ENCODE data around the gene E2F7. TPM values are rescaled to one million over a fixed set of nuclear protein-coding genes. Genes with fewer than 3 reads are reported as not detected.

E2F7 gene
- total RNA-seq, 2 experiments from 2014 or later: 7.2 to 7.9 TPM

DNA sequence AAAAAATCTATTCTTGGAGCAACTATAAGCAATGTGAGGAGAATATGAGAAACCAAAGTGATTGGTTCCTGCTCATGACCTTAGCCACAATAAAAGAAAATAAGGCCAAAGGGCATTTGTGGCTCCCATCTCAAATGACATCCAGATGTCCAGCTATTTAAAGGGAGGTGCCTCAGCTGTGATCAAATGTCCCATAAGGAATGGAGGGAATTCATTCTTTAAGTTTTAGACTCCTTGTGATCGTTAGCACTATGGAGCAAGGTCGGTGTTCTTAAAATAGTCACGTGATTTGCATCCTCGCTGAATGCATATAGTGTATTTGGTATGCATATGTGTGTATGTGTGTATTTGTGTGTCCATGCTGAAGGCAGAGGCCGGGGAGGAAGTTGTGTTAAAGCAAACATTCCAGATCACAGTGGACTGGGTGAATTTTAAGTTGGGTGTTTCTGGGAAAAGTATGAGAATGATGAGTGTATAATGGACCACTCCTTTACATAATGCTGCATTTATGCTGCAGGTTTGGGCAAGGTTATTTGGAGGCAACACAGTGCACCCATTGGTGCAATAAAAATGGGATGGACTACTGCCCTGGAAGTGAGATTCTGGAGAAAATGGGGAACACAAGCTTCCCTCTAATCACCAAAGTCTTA lies 5.6 kb upstream of the E2F7 start:
- POLR2A ChIA-PET: no interaction called here

GRCh38 chr12:77070382-77070781 lies 5.0 kb upstream of the E2F7 start:
- ChIA-PET CTCF (no interaction called here), POLR2A (no interaction called here)

More for the DNA sequence above, 5.6 kb upstream of the E2F7 start:
- CTCF ChIA-PET: interaction anchor here (0.6 kb wide), 1 partner anchor 10 kb away, joined by 5 read pairs; no protein-coding TSS in a partner anchor

DNA sequence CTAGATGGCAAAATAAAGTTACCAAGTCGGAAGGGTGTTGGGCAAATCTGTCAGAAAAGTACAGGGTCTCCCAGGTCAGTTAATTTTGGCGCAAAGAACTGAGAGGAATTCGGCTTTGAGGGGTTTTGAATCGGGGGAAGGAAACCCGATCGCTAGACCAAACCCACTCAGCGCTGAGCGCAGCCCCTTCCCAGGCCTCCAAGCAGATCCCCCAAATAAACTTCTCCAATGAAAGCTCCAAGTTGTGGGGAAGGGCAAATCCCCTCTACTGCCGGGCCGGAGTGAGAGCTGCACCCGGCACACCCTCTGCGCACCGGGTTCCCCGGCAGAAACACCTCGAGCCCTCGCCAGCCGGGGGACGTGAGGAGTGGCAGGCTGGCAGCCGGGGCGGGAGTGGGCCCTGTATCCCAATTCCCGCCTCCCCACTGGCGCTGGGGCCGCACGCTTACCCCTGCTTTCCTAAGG lies 441 bp downstream of the E2F7 start:
- CTCF ChIA-PET: no interaction called here
- POLR2A ChIA-PET: no interaction called here

DNA sequence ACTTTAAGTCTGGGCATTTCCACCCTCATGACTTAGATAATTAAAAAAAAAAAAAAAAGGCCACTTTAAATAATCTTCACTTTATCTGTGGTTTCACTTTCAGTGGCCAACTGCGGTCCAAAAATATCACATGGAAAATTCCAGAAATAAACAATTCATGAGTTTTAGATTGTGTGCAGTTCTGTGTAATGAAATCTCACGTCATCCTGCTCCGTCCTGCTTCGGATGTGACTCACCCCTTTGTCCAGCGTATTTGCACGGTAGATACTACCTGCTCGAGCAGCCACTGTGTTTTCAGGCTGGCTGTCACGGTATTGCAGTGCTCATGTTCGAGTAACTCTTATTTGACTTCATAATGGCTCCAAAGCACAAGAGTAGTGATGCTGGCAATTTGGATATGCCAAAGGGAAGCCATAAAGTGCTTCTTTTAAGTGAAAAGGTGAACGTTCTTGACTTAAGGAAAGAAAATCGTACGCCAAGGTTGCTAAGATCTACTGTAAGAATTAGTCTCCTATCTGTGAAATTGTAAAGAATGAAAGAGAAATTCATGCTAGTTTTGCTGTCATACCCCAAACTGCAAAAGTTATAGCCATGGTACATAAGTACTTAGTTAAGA lies 2.4 kb downstream of the E2F7 start:
- ChIA-PET CTCF (no interaction called here), POLR2A (no interaction called here)

GRCh38 chr12:77062396-77062795 lies 3.0 kb downstream of the E2F7 start:
- POLR2A ChIA-PET: no interaction called here
- CTCF ChIA-PET: no interaction called here

DNA sequence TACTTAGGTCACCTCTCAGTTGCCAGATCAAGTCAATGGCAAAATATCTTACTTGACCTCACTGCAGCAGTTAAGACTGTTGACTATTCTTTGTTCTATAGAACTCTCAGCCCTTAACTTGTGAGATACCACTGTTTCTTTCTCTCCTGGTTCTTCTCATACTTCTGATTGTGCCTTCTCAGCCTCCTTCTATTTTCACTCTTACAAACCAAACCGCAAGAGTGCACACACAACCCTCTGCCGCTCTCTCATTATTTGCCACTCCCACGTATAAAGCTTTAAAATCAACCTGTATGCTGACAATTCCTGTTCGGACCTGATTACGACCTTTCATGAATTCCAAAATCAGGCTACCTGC lies 4.5 kb downstream of the E2F7 start:
- POLR2A ChIA-PET: no interaction called here
- CTCF ChIA-PET: no interaction called here

GRCh38 chr12:77060136-77060882 lies 5.1 kb downstream of the E2F7 start:
- POLR2A ChIA-PET: no interaction called here
- CTCF ChIA-PET: no interaction called here

- ChIA-PET POLR2A (no interaction called here), CTCF (no interaction called here)
Observed at GRCh38 chr12:77058740-77059139, 6.6 kb downstream of the E2F7 start.

- ChIA-PET CTCF (no interaction called here), POLR2A (no interaction called here)
Observed at GRCh38 chr12:77054851-77055250, 10.5 kb downstream of the E2F7 start.

- CTCF ChIA-PET: no interaction called here
- POLR2A ChIA-PET: no interaction called here
Observed at GRCh38 chr12:77053259-77053658, 12.1 kb downstream of the E2F7 start.

DNA sequence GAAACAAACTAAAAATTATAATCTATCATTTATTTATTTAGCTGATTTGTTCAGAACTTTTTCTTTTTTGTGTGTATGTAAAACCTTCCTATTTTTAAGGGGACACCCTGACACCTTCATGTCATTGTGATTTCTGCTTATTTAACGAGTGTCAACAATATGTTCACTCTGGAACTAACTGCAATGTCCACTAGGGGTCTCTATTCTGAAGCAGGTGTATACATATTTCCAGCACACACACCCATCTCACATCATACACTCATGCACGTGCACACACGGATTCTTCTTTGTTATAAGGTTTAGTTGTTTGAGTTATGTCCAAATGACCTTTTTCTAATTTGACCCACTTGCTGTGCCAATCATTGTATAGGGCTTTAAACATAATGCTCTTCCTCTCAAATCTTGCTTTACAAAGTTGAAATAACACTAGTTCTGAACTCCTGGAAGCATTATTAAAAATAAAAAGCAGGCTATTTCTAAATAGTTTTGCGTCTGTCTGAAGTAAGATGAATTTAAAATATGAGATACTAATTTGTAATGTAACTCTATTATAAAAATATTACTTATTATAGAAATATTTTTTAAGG lies 15.5 kb downstream of the E2F7 start:
- CTCF ChIA-PET: interaction anchor here (1.1 kb wide), 1 partner anchor 527 kb away, joined by 3 read pairs; no protein-coding TSS in a partner anchor
- POLR2A ChIA-PET: no interaction called here

DNA sequence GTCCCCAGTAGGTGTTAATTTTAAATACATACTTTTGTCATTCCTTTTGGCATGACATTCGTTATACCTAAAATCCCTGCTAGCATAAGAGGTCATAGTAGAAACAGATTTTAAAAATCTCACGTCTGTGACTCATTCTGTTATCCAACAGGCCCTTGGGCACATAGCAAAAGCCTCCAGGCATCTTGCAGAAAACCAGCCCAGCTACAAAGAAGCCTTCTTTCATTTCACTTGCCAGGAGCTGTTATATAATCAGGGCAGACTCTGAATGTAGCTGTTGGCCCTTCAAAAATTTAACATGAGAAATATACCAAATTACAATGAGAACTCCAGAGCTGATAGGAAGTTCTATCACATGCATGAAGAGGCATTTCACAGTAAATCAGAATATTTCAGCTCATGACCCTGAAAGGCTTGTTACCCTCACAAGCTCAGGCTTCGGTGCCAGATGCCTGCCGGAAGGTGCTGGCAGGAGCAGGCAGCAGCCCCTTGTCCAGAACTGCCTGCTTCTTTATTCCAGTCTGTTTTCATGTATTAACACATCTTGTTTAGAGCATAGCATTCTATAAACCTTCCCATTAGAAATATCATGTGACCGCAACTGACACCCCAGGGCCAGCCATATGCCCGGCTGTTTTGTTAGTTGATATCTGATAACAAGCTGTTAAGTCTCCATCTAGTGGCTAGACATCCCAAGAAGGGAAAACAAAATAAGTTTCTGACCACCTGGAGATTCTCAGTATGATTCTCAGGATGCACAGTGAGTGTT lies 17.8 kb downstream of the E2F7 start:
- ChIA-PET POLR2A (no interaction called here), CTCF (no interaction called here)

DNA sequence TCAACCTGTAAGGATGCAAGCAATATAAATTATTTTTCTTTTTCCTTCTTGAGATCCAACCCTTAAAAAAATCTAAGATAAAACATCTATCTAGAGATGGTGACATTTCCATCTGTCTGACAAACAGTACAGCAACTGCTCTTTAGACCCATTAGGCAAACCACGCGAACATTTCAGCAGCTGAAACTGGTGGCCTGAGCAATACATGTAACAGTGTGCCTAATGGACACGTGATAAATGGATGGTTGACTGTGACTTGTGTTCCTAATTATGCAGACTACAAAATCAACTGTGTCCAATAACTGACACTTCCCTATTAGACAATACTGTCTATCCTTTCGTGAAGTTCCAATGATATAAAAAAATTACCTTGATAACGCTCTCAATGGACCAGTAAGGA lies 18.9 kb downstream of the E2F7 start:
- POLR2A ChIA-PET: no interaction called here
- CTCF ChIA-PET: no interaction called here

DNA sequence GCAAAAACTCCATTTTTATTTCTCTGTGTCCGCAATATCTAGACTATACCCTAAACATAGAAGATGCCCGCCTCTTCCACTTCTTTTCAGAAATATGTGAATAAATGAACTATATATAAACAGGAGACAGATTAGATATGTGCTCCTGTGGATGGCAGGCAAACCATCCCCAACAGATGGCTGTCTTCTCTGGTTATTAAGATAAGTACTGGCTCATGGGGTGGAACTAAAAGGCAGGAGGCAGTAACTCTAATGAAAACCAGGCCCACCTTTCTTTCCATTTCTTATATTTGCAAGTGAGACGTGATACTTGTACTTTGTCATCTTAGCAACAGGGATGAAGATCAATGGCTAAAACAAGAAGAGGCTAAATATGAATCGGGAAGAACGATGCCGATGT lies 20.2 kb downstream of the E2F7 start:
- ChIA-PET POLR2A (no interaction called here), CTCF (no interaction called here)

DNA sequence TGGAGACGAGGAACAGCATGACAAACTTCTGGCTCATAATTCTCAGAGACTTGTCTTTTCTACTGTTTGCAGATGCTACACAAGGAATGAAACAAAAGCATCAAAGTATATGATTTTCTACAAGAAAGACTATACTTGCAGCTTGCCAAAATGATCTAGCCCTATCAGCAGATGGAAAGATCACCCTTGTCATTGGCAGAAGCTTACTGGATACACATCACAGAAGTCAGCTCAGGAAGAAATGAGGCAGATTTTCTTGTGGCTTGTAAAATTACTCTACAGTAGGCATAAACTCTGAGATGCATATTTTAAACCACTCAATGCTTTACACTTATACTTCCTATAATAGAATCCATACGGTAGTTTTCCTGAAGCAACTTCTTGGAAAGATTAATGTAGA lies 20.6 kb downstream of the E2F7 start:
- ChIA-PET POLR2A (no interaction called here), CTCF (no interaction called here)

DNA sequence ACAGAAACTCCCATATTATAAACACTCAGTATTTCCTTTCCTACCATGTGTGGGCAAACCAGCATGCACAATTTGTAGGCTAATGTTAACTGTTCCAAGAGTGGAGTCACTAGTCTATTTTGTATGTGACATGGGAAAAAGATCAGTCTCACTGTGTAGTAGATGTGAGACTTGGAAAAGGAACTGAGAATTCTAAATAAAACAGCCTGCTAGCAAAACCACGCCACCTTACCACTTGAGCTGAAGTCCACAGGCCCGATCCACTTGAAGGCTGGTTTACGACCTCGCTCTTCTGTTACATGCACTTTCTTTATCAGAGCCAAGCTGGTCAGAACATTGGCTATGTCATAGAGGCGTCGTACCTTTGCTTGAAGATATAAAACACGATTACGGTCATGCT lies 22.5 kb downstream of the E2F7 start:
- CTCF ChIA-PET: no interaction called here

GRCh38 chr12:77040231-77040630 lies 25.1 kb downstream of the E2F7 start:
- POLR2A ChIA-PET: no interaction called here

More for the DNA sequence above, 22.5 kb downstream of the E2F7 start:
- POLR2A ChIA-PET: no interaction called here

GRCh38 chr12:77035226-77035625 lies 30.1 kb downstream of the E2F7 start:
- ChIA-PET POLR2A (no interaction called here), CTCF (interaction anchor here (0.6 kb wide), 1 partner anchor 164 kb away, joined by 3 read pairs; no protein-coding TSS in a partner anchor)

More at GRCh38 chr12:77040231-77040630, 25.1 kb downstream of the E2F7 start:
- CTCF ChIA-PET: no interaction called here

DNA sequence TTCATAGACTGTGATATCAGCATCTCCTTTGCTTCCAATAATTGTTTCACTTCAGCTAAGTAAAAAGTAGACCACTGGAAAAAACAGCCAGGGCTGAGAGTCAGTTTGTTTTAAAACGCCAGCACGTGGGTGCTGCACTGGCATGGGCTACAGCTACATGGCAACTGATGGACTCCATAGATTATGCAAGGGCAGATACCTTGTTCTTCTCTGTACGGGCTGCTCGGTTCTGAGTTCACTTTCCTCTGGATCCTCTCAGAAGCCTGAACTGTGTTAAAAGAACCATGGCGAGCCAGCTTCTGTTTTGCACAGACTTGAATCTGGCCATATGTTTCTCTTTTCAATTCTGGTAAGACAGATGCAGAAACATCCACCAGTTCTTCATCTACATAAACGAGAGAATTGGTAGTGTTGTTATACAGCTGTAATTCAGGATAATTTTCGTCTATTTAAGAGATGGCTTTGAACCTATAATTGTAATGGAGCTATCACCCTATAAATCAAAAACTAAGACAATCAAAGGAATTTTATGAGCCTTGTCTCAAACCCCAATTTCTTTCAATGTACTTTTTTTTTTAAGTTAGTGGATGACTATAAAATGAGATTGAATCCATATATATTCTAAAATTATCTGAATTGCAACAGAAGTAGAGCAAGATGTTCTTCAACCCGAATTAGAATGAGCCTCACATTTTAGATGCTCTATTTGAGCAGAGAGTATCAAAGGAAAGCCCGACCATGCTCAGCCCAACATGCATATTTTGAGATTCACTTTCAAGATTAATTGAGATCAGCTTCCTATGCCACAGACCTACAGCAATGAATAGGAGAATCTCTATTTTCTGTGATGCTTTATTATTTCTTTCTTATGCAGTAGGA lies 31.5 kb downstream of the E2F7 start:
- ChIA-PET POLR2A (no interaction called here), CTCF (no interaction called here)

Measured in activated CD8-positive, alpha-beta memory T cell treated with anti-CD3 and anti-CD28 coated beads for 36 hours (primary cell).